Measurements from ENCODE around the gene RBM47. TPM values are rescaled to one million over a fixed set of nuclear protein-coding genes. Genes with fewer than 3 reads are reported as not detected.

The RBM47 gene
- total and polyA plus RNA-seq, 10 of the 15 experiments (the other 5 are each of a cell fraction or from before 2014, with no cell fraction given), result 7.9 to 45.0 (median 28.7) TPM

GRCh38 chr4:40414673-40415072 is 215.0 kb downstream of the RBM47 start:
- no peak overlapping the region for H2AFZ ChIP-seq (ENCODE audit: control insufficient read depth, low read depth, low read length)
- ATAC-seq, result no peak
- SMC1A ChIA-PET (ENCODE audit: uncharacterized antibody, unreplicated experiment), result no interaction called here
- WGBS (ENCODE audit: insufficient coverage, insufficient replicate concordance, low lambda C conversion rate, missing lambda C conversion rate), result 95% methylated on average over 3 of the region's 3 CpGs
- H3K9ac ChIP-seq (ENCODE audit: control insufficient read depth, insufficient read depth, low read length), result no peak overlapping the region
- RAD21 ChIA-PET (ENCODE audit: unreplicated experiment), result interaction anchor here (1.3 kb wide), 1 partner anchor 45 kb away, joined by 3 read pairs; no protein-coding TSS in a partner anchor
- H3K9me3 ChIP-seq (replicated peaks; ENCODE audit: control insufficient read depth, insufficient read depth, low read length), result peaks cover 2% of the 10 kb centered on the region; the same call in 1 of the 3 replicates
- H3K4me1 ChIP-seq (ENCODE audit: control insufficient read depth, insufficient read depth, low read length), result 0 out of 2 replicates have a peak, but pooled peaks cover 3% of the 10 kb centered on the region
- H3K27me3 ChIP-seq (replicated peaks in 1 of 2; ENCODE audit: control insufficient read depth in 2 of 2, insufficient read depth in 2 of 2, low read length in 1 of 2), result no peaks in the 10 kb centered on the region
- intact Hi-C loops (cut with micrococcal nuclease; ENCODE audit: unreplicated experiment), result no loop called here
- no peak overlapping the region for H3K27ac ChIP-seq (ENCODE audit: control insufficient read depth, insufficient read depth)
- H3K36me3 ChIP-seq (ENCODE audit: control insufficient read depth in 2 of 2, insufficient read depth in 2 of 2, low read length in 1 of 2), result no peaks in the 10 kb centered on the region
- TF ChIP-seq PRDM15 (CRISPR knock-in tag; IDR thresholded peaks at IDR 0.05), result no peak
- no peak for TF ChIP-seq RELA (IDR thresholded peaks at IDR 0.05; ENCODE audit: borderline replicate concordance, partially characterized antibody)
- no peak for TF ChIP-seq SPI1 (IDR thresholded peaks at IDR 0.05; ENCODE audit: borderline replicate concordance, insufficient read depth, low read depth, low read length)
- no peak for TF ChIP-seq ZNF622 (IDR thresholded peaks at IDR 0.05)
- TF ChIP-seq SMAD1 (IDR thresholded peaks at IDR 0.05; ENCODE audit: low read depth, partially characterized antibody), result no peak
- no peak for TF ChIP-seq TBL1XR1 (IDR thresholded peaks at IDR 0.05; ENCODE audit: low read depth, low read length)
- TF ChIP-seq ETV6 (conservative IDR thresholded peaks at IDR 0.05 in 1 of 2, IDR thresholded peaks at IDR 0.05 in 1 of 2; ENCODE audit: borderline replicate concordance in 1 of 2, low read depth in 1 of 2), result no peak
- CTCF ChIA-PET, result no interaction called here
- no peak for DNase-seq (ENCODE audit: low read depth, low spot score)
- no peaks in the 10 kb centered on the region for H4K20me1 ChIP-seq (ENCODE audit: control insufficient read depth, insufficient read depth)
- H3K79me2 ChIP-seq (ENCODE audit: control insufficient read depth, insufficient read depth, low read length), result no peaks in the 10 kb centered on the region
- no peak for FAIRE-seq
- H3K4me3 ChIP-seq, result no peak overlapping the region
- in situ Hi-C loops (cut with MboI), result no loop called here
- no TSS peak for BruUV-seq (replicated peaks)
- POLR2A ChIA-PET, result no interaction called here
- no peak overlapping the region for H3K4me2 ChIP-seq (ENCODE audit: control insufficient read depth, insufficient read depth)

All from GM12878 (cell line).